Esophagus squamous epithelium (tissue), 5 donors: ENCODE measurements around the gene CEP19. TPM values are rescaled to one million over a fixed set of nuclear protein-coding genes. Genes with fewer than 3 reads are reported as not detected.
"Not testable (repeated sequence)": the region's sequence is repeated elsewhere in the genome, so short reads cannot be mapped to it uniquely, and the experiment has no call there.

ENCODE experiments used
- DNase-seq: peaks from one replicate; lab custom pipeline; 2025; lab: John Stamatoyannopoulos, UW
- H3K27ac ChIP-seq, 4 donors: fragments of 200-600 bp; sonication (generic); one replicate each; pipeline ENCODE4 v1.5.1; 2016 to 2019; ENCODE audit warnings: mild to moderate bottlenecking in 1 of 4
- H3K27me3 ChIP-seq, 4 donors: fragments of 200-600 bp; sonication (generic); 1 replicate in 3 of 4; 2 replicates in 1 of 4; pipeline versions ENCODE4 v1.5.1 to v1.6.0; 2017 to 2021; ENCODE audit warnings: antibody characterized with exemption in 1 of 4
- H3K36me3 ChIP-seq, 3 donors: fragments of 200-600 bp; sonication (generic); one replicate each; pipeline ENCODE4 v1.5.1; 2016 to 2019
- H3K4me1 ChIP-seq, 3 donors: fragments of 200-600 bp; sonication (generic); one replicate each; pipeline ENCODE4 v1.5.1; 2017 to 2019
- H3K4me3 ChIP-seq, 4 donors: fragments of 200-600 bp; sonication (generic); 1 replicate in 3 of 4; 2 replicates in 1 of 4; pipeline ENCODE4 v1.5.1; 2016 to 2019; ENCODE audit warnings: mild to moderate bottlenecking in 2 of 4, moderate library complexity in 1 of 4
- H3K9me3 ChIP-seq, 3 donors: fragments of 200-600 bp; sonication (generic); one replicate each; pipeline ENCODE4 v1.5.1; 2016 to 2019
- POLR2A ChIP-seq, 4 donors: fragments of 450-650 bp; IDR thresholded peaks; one replicate each; pipeline ENCODE4 v1.6.1; 2017; ENCODE audit warnings: antibody characterized with exemption in 4 of 4, mild to moderate bottlenecking in 4 of 4, moderate library complexity in 3 of 4
- WGBS, 2 donors: methylation state at CpG; one replicate each; pipeline ENCODE4 v1.1.5; 2018; 5-methylcytosine and 5-hydroxymethylcytosine counted together
- intact Hi-C: fragments of 100-400 bp; cut with DNase I; formaldehyde crosslinking; loops from one replicate; pipeline ENCODE4 v1.15.0; 2022
- total RNA-seq, 4 donors: library from RNA; depleted of rRNA; stranded (reverse); fragments of >200 nt; gene quantifications; one replicate each; pipeline ENCODE4 v1.1.0, GENCODE V29; 2016
- TF ChIP-seq, protein P1 (sequence below), 6 experiments: fragments of 450-650 bp in 4 of 6; fragments of 200-600 bp in 2 of 6; sonication (generic) in 2 of 6; IDR thresholded peaks; one replicate each; pipeline ENCODE4 v1.5.1; 2016 to 2019; ENCODE audit warnings: antibody characterized with exemption in 6 of 6, mild to moderate bottlenecking in 4 of 6, moderate library complexity in 4 of 6
- donor health status: DM: yes; HTN: yes; CAD: no.

The CEP19 gene
- total RNA-seq, 4 donors from 2014 or later = 0.80 to 3.1 (median 1.2) TPM

- H3K9me3 ChIP-seq = peaks cover 0 to 22% (median 18%) of the 10 kb centered on the region in 3 donors
- no peak for DNase-seq
- H3K4me3 ChIP-seq = no peak overlapping the region
- TF ChIP-seq, protein P1, sequence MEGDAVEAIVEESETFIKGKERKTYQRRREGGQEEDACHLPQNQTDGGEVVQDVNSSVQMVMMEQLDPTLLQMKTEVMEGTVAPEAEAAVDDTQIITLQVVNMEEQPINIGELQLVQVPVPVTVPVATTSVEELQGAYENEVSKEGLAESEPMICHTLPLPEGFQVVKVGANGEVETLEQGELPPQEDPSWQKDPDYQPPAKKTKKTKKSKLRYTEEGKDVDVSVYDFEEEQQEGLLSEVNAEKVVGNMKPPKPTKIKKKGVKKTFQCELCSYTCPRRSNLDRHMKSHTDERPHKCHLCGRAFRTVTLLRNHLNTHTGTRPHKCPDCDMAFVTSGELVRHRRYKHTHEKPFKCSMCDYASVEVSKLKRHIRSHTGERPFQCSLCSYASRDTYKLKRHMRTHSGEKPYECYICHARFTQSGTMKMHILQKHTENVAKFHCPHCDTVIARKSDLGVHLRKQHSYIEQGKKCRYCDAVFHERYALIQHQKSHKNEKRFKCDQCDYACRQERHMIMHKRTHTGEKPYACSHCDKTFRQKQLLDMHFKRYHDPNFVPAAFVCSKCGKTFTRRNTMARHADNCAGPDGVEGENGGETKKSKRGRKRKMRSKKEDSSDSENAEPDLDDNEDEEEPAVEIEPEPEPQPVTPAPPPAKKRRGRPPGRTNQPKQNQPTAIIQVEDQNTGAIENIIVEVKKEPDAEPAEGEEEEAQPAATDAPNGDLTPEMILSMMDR (IDR thresholded peaks at IDR 0.05) = no peak
- TF ChIP-seq POLR2A (IDR thresholded peaks at IDR 0.05) = no peak
- H3K4me1 ChIP-seq = no peaks in the 10 kb centered on the region
- H3K27me3 ChIP-seq = no peaks in the 10 kb centered on the region
- intact Hi-C loops = no loop called here
- H3K27ac ChIP-seq = no peak overlapping the region
- peaks cover 0 to 68% (median 0%) of the 10 kb centered on the region in 3 donors for H3K36me3 ChIP-seq
- 95 to 96% methylated on average over 7 to 8 of the region's 8 CpGs for WGBS, 2 donors
These were observed 41.2 kb upstream of the CEP19 start for GRCh38 chr3:196753201-196753600.

DNA sequence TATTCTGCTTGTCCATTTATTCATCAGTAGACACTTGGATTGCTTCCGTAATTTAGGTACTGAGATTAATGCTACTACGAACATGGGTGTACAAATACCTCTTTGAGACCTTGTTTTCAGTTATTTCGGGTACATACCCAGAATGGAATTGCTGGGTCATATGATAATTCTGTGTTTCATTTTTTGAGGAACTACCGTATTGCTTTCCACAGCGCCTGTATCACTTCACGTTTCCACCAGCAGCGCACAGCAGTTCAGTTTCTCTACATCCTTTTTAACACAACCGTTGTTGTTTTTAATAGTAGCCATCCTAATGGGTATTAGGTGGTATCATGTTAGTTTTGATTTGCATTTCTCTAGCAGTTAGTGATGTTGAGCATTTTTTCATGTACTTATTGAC is 37.1 kb upstream of the CEP19 start:
- WGBS, 2 donors = 89 to 90% methylated on average over 8 of the region's 8 CpGs
- Histone ChIP-seq H3K4me1 (peaks cover 0 to 6% (median 0%) of the 10 kb centered on the region in 3 donors), H3K27ac (no peak overlapping the region), H3K4me3 (no peak overlapping the region), H3K36me3 (peaks cover 0 to 39% (median 0%) of the 10 kb centered on the region in 3 donors), H3K9me3 (no peaks in the 10 kb centered on the region), H3K27me3 (no peaks in the 10 kb centered on the region)
- TF ChIP-seq POLR2A (IDR thresholded peaks at IDR 0.05) = no peak
- TF ChIP-seq, protein P1 (IDR thresholded peaks at IDR 0.05) = no peak
- no peak for DNase-seq
- intact Hi-C loops = no loop called here

- intact Hi-C loops, H3K36me3 ChIP-seq, H3K4me3 ChIP-seq, H3K27ac ChIP-seq, H3K27me3 ChIP-seq, H3K9me3 ChIP-seq, DNase-seq: not testable (repeated sequence)
- WGBS, 2 donors = 89 to 93% methylated on average over 10 of the region's 10 CpGs
- H3K4me1 ChIP-seq = peaks cover 9 to 45% (median 11%) of the 10 kb centered on the region in 3 donors
These were observed 31.5 kb upstream of the CEP19 start for GRCh38 chr3:196743569-196743968.

GRCh38 chr3:196741249-196741889 is 29.3 kb upstream of the CEP19 start:
- Histone ChIP-seq H3K9me3 (no peaks in the 10 kb centered on the region), H3K27ac (peak overlapping the region; percentile 96 to 99 (median 98)), H3K4me3 (peak overlapping the region; percentile 86 to 96 (median 94)), H3K36me3 (no peaks in the 10 kb centered on the region), H3K4me1 (peaks cover 9 to 45% (median 11%) of the 10 kb centered on the region in 3 donors), H3K27me3 (no peaks in the 10 kb centered on the region)
- intact Hi-C loops = no loop called here
- 13 to 14% methylated on average over 5 of the region's 5 CpGs for WGBS, 2 donors
- TF ChIP-seq, protein P1 (IDR thresholded peaks at IDR 0.05) = no peak
- TF ChIP-seq POLR2A (IDR thresholded peaks at IDR 0.05) = no peak
- no peak for DNase-seq

- H3K27me3 ChIP-seq = no peaks in the 10 kb centered on the region
- H3K9me3 ChIP-seq = no peaks in the 10 kb centered on the region
- 0 to 1% methylated on average over 29 to 30 of the region's 30 CpGs for WGBS, 2 donors
- intact Hi-C loops = no loop called here
- H3K4me3 ChIP-seq = peak overlapping the region; percentile 86 to 96 (median 94)
- TF ChIP-seq, protein P1 (IDR thresholded peaks at IDR 0.05) = no peak
- no peak for TF ChIP-seq POLR2A (IDR thresholded peaks at IDR 0.05)
- H3K36me3 ChIP-seq = no peaks in the 10 kb centered on the region
- H3K4me1 ChIP-seq = peaks cover 9 to 45% (median 11%) of the 10 kb centered on the region in 3 donors
- no peak for DNase-seq
- peak overlapping the region; percentile 96 to 99 (median 98) for H3K27ac ChIP-seq
These were observed 28.6 kb upstream of the CEP19 start for GRCh38 chr3:196740481-196741248.
